Measurements from ENCODE around the gene LEPR.
"Not testable (repeated sequence)": the region's sequence is repeated elsewhere in the genome, so short reads cannot be mapped to it uniquely, and the experiment has no call there.

The LEPR gene

DNA sequence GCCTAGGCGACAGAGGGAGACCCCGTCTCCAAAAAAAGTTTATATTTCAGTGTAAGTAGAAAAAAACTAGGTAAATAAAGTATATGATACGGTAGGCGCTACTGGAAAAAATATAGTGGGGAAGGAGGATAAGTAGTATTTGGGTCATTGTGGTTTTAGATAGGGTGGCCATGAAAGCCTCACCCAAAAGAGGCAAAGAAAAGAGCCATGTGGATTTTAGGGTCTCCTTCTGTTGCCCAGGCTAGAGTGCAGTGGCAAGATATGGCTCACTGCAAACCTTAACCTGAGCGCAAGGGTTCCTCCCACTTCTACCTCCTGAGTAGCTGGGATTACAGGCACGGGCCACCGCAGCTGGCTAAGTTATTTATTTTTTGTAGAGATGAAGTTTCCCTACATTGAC lies 17.1 kb downstream of the LEPR start:
- no peak for DNase-seq

DNA sequence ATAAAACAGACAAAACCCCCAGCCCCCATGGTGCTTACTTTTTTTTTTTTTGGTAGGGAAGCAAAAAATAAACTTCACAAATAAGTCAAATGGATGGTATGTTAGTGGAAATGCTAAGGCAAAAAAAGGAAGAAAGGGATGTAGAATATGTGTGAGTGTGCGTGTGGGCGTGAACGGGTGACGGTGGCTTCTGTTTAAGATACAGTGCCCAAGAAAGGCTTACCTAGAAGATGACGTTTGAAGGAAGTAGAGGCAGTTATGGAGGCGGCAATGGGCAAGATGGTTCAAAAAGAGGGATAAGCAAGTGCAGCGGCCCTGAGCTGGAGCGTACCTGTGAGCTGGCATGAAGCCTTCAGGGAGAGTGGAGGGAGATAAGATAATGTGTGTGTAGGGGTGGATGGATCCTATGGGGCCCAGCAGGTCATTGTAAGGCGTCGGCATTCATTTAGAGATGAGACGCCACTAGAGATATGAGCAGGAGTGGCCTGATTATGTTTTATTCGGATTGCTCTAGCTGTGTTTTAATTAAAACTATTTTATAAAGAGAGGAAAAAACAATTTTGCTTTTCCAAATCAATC lies 19.9 kb downstream of the LEPR start:
- no peak for DNase-seq

DNA sequence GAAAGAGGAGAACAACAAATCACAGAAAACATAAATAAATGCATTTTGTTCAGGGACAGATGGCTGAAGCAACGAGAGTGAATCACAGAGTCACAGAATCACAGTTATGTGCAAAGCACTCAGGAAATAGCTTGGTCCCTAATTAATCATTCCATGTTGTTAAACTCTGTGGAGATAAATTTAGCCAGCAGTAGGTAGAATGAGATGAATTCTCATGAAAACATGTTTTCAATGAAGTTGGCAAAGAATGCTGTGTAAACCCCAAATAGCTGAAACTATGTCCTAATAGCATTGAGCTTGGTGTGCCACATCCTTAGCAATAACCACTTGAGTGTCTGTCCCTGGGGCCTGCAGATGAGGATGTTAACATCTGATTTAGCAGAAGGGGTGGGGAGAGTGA lies 20.4 kb downstream of the LEPR start:
- DNase-seq: no peak

DNA sequence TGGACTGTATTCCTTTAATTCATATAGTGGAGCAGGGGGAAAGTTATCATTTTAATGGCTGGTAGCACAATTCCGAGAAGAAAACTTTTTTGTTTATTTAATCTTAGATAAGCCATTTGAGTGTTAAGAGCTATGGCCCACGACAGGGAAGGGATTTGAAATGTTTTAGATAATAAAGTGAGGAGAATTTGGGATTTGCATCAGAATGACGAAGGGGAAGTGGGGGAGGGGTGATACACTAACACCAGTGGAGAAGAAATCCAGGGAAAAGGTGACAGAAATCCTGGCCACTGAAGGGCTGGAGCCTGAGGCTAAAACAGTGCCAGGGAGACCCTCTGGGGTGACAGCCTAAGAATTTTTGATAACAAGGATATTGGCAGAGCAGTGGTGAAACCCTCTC lies 21.0 kb downstream of the LEPR start:
- no peak for DNase-seq

DNA sequence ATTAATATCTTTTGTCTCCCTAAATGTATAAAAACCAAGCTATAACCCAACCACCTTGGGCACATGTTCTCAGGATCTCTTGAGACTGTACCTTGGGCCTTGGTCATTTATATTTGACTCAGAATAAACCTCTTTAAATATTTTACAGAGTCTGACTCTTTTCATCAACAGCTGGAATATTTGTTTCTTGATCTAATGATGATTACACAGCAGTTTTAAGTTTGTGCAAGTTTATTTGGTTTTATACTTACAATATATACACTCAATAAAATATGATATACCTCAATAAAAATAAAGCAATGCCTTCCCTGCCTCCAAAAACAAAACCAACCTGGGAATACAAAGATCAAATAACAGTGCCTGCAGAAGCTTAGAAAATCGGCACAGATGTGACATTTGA lies 22.0 kb downstream of the LEPR start:
- DNase-seq: no peak

DNA sequence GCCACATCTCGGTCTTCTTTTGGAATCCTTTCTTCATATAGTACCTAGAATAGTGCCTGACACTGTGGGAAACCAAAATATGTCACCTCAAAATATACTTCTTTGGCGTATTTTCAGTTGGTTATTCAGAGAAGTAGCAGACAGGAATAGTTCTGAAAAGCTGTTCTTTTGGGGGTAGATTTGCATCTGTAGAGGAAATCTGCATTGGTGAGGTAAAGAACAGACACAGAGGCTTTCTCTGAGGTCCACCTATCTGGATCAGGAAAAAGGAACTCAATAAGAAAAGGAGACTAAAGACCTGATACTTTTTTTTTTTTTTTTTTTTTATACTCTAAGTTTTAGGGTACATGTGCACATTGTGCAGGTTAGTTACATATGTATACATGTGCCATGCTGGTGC lies 23.2 kb downstream of the LEPR start:
- no peak for DNase-seq

DNA sequence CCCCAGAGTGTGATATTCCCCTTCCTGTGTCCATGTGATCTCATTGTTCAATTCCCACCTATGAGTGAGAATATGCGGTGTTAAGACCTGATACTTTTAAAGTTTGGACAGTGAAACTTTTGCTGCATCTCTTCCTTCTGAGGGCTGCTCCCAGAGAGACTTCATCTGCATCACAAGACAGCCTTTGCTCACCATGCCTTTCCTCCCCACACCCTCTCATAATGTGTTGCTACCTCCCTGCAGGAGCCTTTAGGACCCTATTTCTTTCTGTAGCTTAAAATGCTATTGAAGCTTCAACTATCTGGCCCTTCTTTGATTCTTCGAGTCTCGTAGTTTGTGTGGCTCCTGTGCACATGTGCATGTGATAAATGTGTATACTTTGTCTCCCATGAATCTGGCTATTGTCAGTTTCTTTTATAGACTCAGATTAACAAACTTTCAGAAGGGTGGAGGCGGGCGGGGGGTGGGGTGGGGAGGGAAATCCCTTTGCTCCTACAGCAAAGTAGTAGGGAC lies 23.7 kb downstream of the LEPR start:
- no peak for DNase-seq

DNA sequence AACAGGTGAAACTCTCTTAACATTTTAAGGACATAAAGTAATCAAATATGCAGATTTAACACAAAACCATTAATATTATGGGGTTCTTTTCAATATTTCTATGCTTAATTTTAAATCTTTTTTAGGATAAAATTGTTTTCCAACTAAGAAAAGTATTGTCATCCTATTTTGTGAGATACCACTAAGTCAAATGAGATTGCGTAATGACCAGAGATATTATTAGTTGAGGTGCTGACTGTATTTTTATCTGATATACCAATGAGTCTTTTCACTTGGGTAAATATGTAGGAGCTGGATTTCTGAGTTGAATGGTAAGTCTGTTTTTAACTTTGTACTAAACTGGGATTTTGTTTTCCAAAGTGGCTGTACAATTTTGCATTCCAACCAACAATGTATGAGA lies 25.4 kb downstream of the LEPR start:
- no peak for DNase-seq

DNA sequence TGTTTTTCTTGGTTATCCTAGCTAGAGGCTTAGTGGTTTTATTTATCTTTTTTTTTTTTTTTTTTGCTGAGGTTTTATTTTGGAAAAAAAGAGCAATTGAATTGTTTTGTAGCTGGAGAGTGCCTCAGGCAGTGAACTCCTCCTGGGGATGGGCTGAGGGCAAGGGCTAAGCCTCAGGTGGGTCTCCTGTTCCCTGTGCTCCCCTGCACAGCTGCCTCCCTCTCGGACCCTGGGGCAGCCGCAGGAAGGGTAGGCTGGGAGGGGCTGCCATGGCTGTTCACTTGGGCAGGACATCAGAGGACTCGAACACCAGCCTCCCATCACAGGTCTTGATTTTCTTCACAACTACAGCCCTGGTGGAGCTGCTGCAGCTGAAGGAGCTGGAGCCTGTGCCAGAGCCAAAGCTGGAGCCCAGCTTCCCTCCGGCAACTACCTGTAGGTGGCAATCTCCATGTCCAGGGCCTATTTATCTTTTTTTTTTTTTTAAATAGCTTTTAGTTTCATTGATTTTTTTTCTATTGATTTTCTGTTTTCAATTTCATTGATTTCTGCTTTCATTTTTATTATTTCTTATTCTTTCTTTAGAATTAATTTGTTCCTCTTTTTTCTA lies 28.9 kb downstream of the LEPR start:
- DNase-seq: no peak

DNA sequence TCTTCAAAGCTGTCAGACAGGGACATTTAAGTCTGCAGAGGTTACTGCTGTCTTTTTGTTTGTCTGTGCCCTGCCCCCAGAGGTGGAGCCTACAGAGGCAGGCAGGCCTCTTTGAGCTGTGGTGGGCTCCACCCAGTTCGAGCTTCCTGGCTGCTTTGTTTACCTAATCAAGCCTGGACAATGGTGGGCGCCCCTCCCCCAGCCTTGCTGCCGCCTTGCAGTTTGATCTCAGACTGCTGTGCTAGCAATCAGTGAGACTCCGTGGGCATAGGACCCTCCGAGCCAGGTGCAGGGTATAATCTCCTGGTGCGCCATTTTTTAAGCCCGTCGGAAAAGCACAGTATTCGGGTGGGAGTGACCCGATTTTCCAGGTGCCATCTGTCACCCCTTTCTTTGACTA lies 35.2 kb downstream of the LEPR start:
- not testable (repeated sequence) for DNase-seq

DNA sequence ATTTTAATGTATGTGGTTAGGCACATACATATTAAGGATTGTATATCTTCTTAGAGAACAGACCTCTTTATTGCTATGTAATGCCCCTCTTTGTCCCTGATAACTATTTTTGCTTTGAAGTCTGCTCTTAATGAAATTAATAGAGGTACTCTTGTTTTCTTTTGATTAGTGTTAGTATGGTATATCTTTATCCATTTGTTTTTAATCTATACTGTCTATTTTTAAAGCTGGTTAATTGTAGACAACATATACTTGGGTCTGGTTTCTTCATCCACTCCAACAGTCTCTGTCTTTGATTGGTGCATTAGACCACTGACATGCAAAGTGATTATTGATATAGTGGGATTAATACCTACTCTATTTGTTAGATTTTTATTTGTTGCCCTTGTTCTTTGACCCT lies 36.0 kb downstream of the LEPR start:
- no peak for DNase-seq

DNA sequence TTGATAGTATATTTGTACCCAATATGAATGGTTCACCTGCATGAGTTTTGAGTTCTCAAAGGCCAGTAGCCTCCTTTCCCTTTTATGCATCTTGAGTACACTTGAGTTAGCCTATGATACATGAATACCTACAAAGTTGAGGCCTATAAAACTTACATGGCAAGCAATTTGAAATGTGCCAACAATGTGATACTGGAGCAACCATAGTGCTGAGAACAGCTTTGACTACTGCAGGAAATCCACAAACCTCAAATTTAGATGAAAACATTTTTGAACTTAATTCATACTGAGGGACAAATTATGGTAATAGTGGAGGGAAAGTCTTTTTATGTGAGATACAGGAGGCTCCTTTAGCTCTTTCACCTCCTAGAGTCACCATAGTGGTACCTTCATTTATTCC lies 37.4 kb downstream of the LEPR start:
- no peak for DNase-seq

DNA sequence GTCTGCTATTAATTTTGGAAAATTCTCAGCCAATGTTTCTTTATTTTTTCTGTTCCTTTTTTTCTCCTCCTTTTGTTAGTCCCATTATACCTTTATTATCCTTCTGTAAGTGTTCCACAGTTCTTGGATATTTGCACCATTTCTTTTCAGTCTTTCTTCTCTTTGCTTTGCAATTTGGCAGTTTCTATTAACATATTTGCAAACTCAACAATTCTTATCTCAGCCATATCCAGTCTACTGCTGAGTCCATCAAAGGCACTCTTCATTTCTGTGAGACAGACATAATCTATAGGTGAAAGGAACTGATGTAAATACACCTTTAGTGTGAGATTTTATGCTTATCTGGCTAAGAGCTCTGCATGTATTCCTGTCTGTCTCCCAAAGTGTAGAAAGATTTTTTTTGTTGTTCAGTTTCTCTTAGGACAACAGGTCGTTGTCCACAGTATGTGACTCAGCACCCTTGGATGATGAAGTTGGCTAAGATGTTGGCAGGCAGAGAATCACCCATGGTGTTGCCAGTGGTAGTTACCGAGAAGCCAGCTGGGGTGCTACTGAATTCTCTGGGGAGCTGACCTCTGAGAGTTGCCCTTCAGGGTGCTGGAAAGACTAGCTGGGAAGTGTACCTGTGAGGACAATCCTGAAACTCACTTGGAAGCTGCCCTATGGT lies 38.4 kb downstream of the LEPR start:
- DNase-seq: no peak

DNA sequence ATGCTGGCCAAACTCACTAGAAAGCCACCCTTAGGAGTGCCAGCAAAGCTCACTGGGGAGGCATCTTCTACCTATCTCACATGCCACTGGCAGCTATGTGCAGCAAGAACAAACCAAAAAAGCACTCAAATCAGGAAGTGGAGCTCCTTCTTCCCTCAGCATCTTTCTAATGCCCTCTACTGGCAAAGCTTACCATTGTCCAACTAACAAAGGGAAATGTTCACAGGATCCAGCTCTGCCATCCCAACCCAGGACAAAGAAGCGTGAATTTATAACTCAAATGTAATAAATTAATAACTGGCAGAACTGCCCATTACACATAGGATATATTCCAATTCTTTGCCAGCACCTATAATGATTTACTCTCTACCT lies 38.9 kb downstream of the LEPR start:
- no peak for DNase-seq

DNA sequence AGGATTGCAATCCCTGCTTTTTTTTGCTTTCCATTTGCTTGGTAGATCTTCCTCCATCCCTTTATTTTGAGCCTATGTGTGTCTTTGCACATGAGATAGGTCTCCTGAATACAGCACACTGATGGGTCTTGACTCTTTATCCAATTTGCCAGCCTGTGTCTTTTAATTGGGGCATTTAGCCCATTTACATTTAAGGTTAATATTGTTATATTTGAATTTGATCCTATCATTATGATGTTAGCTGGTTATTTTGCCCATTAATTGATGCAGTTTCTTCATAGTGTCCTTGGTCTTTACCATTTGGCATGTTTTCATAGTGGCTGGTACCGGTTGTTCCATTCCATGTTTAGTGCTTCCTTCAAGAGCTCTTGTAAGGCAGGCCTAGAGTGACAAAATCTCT lies 45.4 kb downstream of the LEPR start:
- DNase-seq: not testable (repeated sequence)

DNA sequence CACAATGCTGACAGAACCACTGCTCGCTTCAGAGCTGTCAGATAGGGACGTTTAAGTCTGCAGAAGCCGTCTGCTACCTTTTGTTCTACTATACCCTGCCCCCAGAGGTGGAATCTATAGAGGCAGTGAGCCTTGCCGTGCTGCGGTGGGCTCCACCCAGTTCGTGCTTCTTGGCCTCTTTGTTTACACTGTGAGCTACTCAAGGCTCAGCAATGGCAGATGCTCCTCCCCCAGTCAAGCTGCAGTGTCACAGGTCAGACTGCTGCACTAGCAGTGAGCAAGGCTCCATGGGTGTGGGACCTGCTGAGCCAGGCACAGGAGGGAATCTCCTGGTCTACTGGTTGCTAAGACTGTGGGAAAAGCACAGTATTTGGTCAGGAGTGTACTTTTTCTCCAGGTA lies 47.1 kb downstream of the LEPR start:
- no peak for DNase-seq

DNA sequence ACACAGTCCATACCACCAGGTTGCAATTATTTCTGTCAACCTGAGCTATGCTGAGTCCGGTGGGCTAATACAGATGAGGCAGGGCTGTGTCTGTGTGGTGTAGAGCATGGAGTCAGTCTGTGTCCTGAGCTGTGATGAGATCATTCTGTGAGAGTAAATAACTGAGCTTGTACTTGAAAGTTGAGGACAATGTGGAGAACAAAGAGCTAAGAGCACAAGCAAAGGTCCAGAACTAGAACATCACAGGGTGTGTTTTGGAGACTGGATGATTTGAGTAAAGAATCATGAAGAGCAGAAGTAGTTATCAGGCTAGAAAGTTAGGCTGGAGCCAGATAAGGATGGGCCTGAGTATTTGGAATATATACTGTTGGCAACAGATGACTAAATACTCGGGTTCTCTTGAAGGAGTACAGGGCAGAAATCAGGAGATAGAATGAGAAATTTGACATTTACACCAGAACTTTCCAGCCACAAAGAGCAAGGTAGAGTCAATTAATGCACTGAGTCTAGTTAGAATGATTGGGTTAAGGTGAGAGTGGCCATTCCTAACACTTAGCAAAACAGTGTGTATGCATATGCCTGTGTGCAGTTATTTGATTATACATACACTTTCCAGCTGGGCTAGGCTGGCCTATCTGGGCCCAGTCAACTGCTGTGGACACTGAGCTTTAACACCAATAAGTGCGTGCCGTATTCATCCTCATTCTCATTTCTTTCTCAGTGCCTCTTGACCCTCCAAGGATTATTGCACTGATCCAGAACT lies 48.8 kb downstream of the LEPR start:
- no peak for DNase-seq

DNA sequence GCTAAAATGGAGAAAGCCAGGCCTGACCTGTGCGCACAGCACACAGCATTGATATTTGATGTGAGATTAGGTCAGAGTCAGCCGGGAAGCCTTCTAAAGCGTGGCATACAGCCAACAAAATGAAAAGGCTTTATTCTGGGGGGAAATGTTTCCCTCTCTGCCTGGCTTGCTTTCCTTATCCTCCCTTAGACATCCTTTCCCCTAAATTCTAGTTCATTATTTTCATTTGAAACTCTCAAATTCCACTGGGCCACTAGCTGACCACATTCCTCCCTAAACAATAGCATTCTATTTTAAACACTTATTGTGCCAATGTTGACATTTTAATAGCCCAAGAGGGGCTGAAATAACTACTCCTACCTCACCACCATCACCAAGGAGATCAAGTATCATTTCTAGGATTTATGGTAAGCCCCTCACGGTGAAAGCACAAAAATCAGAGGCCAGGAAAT lies 49.4 kb downstream of the LEPR start:
- no peak for DNase-seq

Measured in activated CD4-positive, alpha-beta T cell treated with anti-CD3 and anti-CD28 coated beads for 1 hour (primary cell).